ENCODE data around the gene THSD7B. TPM values are rescaled to one million over a fixed set of nuclear protein-coding genes. Genes with fewer than 3 reads are reported as not detected.

The THSD7B gene
- total and polyA plus RNA-seq, 9 donors, result 0.10 to 0.82 (median 0.37) TPM; not detected in 1

- Histone ChIP-seq H3K27me3 (no peaks in the 10 kb centered on the region), H3K36me3 (no peaks in the 10 kb centered on the region), H3K9me3 (no peaks in the 10 kb centered on the region), H3K4me1 (ENCODE audit: insufficient read depth) (no peaks in the 10 kb centered on the region), H3K4me3 (no peak overlapping the region), H3K27ac (no peak overlapping the region)
- TF ChIP-seq POLR2A (IDR thresholded peaks at IDR 0.05) (no peak), EP300 (IDR thresholded peaks at IDR 0.05) (no peak), CTCF (IDR thresholded peaks at IDR 0.05) (no peak)
- 83 to 91% (median 86%) methylated on average over 9 of the region's 9 CpGs for WGBS, 3 donors
- intact Hi-C loops (cut with DNase I), result no loop called here
- DNase-seq, result no peak
These were observed 155.4 kb downstream of the THSD7B start for GRCh38 chr2:136920652-136921333.

- TF ChIP-seq CTCF (IDR thresholded peaks at IDR 0.05), result no peak
- no peak for TF ChIP-seq EP300 (IDR thresholded peaks at IDR 0.05)
- no peak for TF ChIP-seq POLR2A (IDR thresholded peaks at IDR 0.05)
- H3K36me3 ChIP-seq, result no peaks in the 10 kb centered on the region
- 22 to 54% (median 26%) methylated on average over 3 of the region's 3 CpGs for WGBS, 3 donors
These were observed 161.8 kb downstream of the THSD7B start for GRCh38 chr2:136927156-136927555.

GRCh38 chr2:136929531-136929930 lies 164.2 kb downstream of the THSD7B start:
- Histone ChIP-seq H3K4me3 (no peak overlapping the region), H3K27ac (no peak overlapping the region), H3K27me3 (no peaks in the 10 kb centered on the region), H3K36me3 (no peaks in the 10 kb centered on the region), H3K4me1 (ENCODE audit: insufficient read depth) (no peaks in the 10 kb centered on the region), H3K9me3 (no peaks in the 10 kb centered on the region)
- no peak for TF ChIP-seq CTCF (IDR thresholded peaks at IDR 0.05)
- no peak for TF ChIP-seq POLR2A (IDR thresholded peaks at IDR 0.05)
- TF ChIP-seq EP300 (IDR thresholded peaks at IDR 0.05), result no peak
- 40 to 42% (median 40%) methylated on average over 2 of the region's 2 CpGs for WGBS, 3 donors
- DNase-seq, result no peak
- intact Hi-C loops (cut with DNase I), result no loop called here

More at GRCh38 chr2:136927156-136927555, 161.8 kb downstream of the THSD7B start:
- H3K4me1 ChIP-seq (ENCODE audit: insufficient read depth), result no peaks in the 10 kb centered on the region
- H3K9me3 ChIP-seq, result no peaks in the 10 kb centered on the region
- intact Hi-C loops (cut with DNase I), result no loop called here
- H3K27ac ChIP-seq, result no peak overlapping the region
- no peak for DNase-seq
- H3K27me3 ChIP-seq, result no peaks in the 10 kb centered on the region
- no peak overlapping the region for H3K4me3 ChIP-seq

GRCh38 chr2:136932700-136933099 lies 167.4 kb downstream of the THSD7B start:
- no peak overlapping the region for H3K27ac ChIP-seq
- no peaks in the 10 kb centered on the region for H3K9me3 ChIP-seq
- 44 to 56% (median 45%) methylated on average over 3 of the region's 3 CpGs for WGBS, 3 donors
- intact Hi-C loops (cut with DNase I), result no loop called here
- TF ChIP-seq CTCF (IDR thresholded peaks at IDR 0.05) (no peak), EP300 (IDR thresholded peaks at IDR 0.05) (no peak), POLR2A (IDR thresholded peaks at IDR 0.05) (no peak)
- no peaks in the 10 kb centered on the region for H3K4me1 ChIP-seq (ENCODE audit: insufficient read depth)
- H3K4me3 ChIP-seq, result no peak overlapping the region
- DNase-seq, result no peak
- no peaks in the 10 kb centered on the region for H3K27me3 ChIP-seq
- H3K36me3 ChIP-seq, result no peaks in the 10 kb centered on the region
